Measurements from ENCODE around the gene ZCCHC8.

The ZCCHC8 gene

DNA sequence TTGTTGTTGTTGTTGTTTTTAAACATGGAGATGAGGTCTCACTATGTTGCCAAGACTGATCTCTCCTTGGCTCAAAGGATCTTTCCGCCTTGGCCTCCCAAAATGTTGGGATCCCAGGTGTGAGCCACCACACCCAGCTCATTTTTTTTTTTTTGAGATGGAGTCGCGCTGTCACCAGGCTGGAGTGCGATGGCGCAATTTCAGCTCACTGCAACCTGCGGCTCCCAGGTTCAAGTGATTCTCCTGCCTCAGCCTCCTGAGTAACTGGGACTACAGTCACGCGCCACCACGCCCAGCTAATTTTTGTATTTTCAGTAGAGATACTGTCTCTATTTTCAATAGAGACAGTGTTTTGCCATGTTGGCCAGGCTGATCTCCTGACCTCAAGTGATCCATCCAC is 73.3 kb downstream of the ZCCHC8 start:
- DNase-seq (ENCODE audit: low read depth, low spot score): no peak

DNA sequence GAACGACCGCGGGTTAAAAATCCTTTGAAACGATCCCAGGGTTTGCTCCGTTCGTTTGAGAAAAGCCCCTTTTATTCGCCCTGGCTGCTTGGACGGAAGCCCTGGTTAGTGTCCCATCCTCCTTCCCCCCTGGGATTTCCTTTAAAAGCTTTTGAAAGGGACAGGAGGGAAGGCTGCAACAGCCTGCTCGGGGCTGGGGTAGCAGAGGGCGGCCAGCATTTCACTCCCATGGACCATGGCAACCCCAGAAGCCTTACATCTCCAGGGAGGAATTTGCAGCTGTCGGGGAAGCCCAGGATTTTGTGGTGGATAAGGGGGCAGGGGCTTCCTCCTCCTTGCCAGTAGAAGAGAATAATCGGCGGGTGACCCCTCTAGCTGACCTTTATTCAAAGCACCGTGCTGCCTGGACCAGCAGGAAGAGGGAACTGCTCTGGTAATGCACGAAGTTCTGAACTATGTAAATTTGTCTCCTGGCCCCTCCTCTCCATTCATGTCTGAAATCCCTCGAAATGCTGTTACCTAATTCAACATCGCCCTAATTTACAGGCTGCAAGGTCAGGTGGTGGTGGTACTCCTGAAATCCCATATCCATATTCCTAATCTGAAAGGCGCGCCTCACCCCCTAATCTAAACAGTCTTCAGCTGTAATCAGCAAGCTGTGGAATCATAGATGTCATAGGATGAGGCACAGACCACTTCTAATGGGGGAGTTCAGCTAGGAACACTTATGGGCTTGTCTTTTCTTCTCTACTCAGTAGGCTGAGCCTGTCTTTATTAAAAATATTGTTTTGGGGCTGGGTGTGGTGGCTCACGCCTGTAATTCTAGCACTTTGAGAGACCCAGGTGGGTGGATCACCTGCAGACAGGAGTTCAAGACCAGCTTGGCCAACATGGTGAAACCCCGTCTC is 77.2 kb downstream of the ZCCHC8 start:
- no peak for DNase-seq (ENCODE audit: low read depth, low spot score)

DNA sequence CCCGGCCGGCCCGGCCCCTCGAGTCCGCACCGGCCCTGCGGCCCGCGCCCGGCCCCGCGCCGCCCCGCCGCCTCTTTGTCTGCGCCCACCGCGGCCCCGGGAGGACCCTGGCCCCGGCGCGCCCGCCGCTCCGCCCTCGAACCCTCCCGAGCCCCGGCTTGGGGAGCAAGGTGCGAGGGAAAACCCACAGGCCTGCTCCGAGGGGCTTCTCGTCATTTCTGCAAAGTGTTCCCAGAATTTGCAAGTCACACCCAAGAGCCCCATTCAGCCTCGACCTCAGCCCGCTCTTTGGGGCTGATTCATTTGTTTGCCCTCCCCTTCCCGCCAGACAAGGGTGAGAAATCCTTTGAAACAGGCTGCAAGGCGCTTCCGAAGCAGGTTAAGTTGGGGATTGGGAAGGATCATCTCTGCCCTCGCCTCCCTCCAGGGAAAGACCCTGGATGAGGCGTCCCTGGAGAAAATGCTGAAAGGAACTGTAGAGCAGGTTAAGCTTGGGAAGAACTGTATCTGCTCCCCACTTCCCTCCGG is 77.9 kb downstream of the ZCCHC8 start:
- DNase-seq (ENCODE audit: low read depth, low spot score): no peak

DNA sequence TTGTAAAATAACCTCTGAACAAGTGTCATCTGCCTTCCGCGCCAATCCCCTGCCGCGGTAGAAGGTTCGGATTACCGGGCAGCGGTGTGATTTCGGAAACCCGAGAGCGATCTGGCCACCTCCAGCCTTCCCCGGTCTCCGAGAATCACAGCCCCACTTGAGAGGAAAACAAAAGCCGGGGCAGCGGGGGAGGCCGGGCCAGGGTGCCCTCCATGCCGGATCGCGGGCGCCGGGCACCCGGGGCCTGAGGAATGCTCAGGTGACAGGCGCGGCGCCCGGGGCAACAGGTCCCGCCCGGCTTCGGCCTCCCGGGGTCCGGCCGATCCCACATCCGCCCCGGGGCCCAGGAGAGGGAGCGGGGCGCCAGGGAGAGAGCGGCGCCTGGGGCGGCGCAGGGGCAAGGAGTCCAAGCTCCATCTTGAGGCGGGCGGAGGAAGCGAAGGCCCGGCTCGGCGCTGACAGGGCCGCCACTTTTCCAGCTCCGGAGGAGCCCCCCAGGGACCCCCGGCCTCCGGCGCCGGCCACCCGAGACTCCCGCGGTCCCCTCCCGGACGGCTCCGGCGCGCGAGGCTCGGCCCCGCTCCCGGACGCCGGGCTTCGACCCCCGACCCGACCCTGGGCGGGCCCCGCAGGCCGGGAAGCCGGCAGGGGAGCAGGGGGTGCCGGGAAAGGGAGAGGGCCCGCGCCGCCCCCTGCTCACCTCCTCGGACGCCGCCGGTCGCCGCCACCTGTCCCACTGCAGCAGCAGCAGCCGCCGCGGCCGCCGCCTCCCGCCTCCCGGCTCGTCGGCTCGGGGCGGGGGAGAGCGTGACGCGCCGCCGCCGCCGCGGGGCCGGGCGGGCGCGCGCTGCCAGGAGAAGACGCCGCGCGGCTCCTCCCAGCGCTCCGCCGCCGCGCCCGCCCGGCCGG is 78.7 kb downstream of the ZCCHC8 start, which contains the start of gene CLIP1:
Gene CLIP1 (minus strand): TSS at position 849 of the 909 bp plus-strand sequence. CDS start 42,217 bp downstream, outside the sequence.
- no peak for DNase-seq (ENCODE audit: low read depth, low spot score)

All from brain pericyte (primary cell).